H9 (cell line): ENCODE measurements around the gene CHRNG. TPM values are rescaled to one million over a fixed set of nuclear protein-coding genes. Genes with fewer than 3 reads are reported as not detected.
"Not testable (repeated sequence)": the region's sequence is repeated elsewhere in the genome, so short reads cannot be mapped to it uniquely, and the experiment has no call there.

Experiments used
- DNase-seq: peaks from one replicate; pipeline ENCODE4 v3.0.0-alpha.2; 2017
- H2AFZ ChIP-seq: one replicate; pipeline ENCODE4 v1.6.1; 2013; ENCODE audit warnings: mild to moderate bottlenecking, low read length, control low read depth, moderate library complexity
- H2AK5ac ChIP-seq: 2 replicates; pipeline ENCODE4 v1.6.1; 2013; ENCODE audit warnings: low read length, control low read depth, mixed read lengths; ENCODE audit not compliant: insufficient read length
- H2BK120ac ChIP-seq: one replicate; pipeline ENCODE4 v1.6.1; 2013; ENCODE audit warnings: low read depth, mild to moderate bottlenecking, low read length, control low read depth, inconsistent platforms; ENCODE audit not compliant: poor library complexity, severe bottlenecking
- H2BK12ac ChIP-seq: 2 replicates; pipeline ENCODE4 v1.6.1; 2013; ENCODE audit warnings: low read length, control low read depth, mixed read lengths, low read depth; ENCODE audit not compliant: insufficient read length
- H2BK15ac ChIP-seq: 2 replicates; pipeline ENCODE4 v1.6.1; 2013; ENCODE audit warnings: low read depth, low read length, control low read depth
- H2BK20ac ChIP-seq: one replicate; pipeline ENCODE4 v1.6.1; 2013; ENCODE audit warnings: low read depth, mild to moderate bottlenecking, low read length, control low read depth, inconsistent platforms; ENCODE audit not compliant: poor library complexity, severe bottlenecking
- H2BK5ac ChIP-seq: 2 replicates; pipeline ENCODE4 v1.6.1; 2013; ENCODE audit warnings: low read length, control low read depth, mixed read lengths; ENCODE audit not compliant: insufficient read length
- H3K14ac ChIP-seq: 2 replicates; pipeline ENCODE4 v1.6.1; 2013; ENCODE audit warnings: low read length, control low read depth; ENCODE audit not compliant: insufficient read depth
- H3K18ac ChIP-seq: 2 replicates; pipeline ENCODE4 v1.6.1; 2013; ENCODE audit warnings: low read depth, mild to moderate bottlenecking, mixed read lengths, low read length, control low read depth; ENCODE audit not compliant: insufficient read length
- H3K23ac ChIP-seq: 2 replicates; pipeline ENCODE4 v1.6.1; 2013; ENCODE audit warnings: low read length, control low read depth, mixed read lengths, low read depth; ENCODE audit not compliant: insufficient read length
- H3K23me2 ChIP-seq: 2 replicates; pipeline ENCODE4 v1.6.1; 2013; ENCODE audit warnings: low read depth, mild to moderate bottlenecking, mixed read lengths, low read length, control low read depth; ENCODE audit not compliant: insufficient read length, poor library complexity, severe bottlenecking
- H3K27ac ChIP-seq: 2 replicates; pipeline ENCODE4 v1.5.1; 2013; ENCODE audit warnings: low read length, control low read depth, mixed read lengths, low read depth; ENCODE audit not compliant: insufficient read length
- H3K27me3 ChIP-seq: 2 replicates; pipeline ENCODE4 v1.6.1; 2013; ENCODE audit warnings: low read length, control low read depth, inconsistent platforms; ENCODE audit not compliant: insufficient read depth
- H3K4ac ChIP-seq: 2 replicates; pipeline ENCODE4 v1.6.1; 2013; ENCODE audit warnings: low read depth, mild to moderate bottlenecking, control low read depth, inconsistent platforms, low read length, moderate library complexity
- H3K4me1 ChIP-seq: 2 replicates; pipeline ENCODE4 v1.6.1; 2013; ENCODE audit warnings: low read length, control low read depth, inconsistent platforms; ENCODE audit not compliant: insufficient read depth
- H3K4me2 ChIP-seq: 2 replicates; pipeline ENCODE4 v1.6.1; 2013; ENCODE audit warnings: low read length, control low read depth, mixed read lengths; ENCODE audit not compliant: insufficient read length, insufficient read depth
- H3K56ac ChIP-seq: 2 replicates; pipeline ENCODE4 v1.6.1; 2013; ENCODE audit warnings: low read depth, mild to moderate bottlenecking, mixed read lengths, low read length, control low read depth; ENCODE audit not compliant: insufficient read length
- H3K79me1 ChIP-seq: 2 replicates; pipeline ENCODE4 v1.6.1; 2013; ENCODE audit warnings: low read depth, mild to moderate bottlenecking, moderate library complexity, low read length, control low read depth, inconsistent platforms; ENCODE audit not compliant: insufficient read depth, poor library complexity, severe bottlenecking
- H3K79me2 ChIP-seq: 2 replicates; pipeline ENCODE4 v1.6.1; 2013; ENCODE audit warnings: low read length, control low read depth, inconsistent platforms; ENCODE audit not compliant: insufficient read depth
- H3K9ac ChIP-seq: 2 replicates; pipeline ENCODE4 v1.6.1; 2013; ENCODE audit warnings: low read length, control low read depth, mixed read lengths; ENCODE audit not compliant: insufficient read length; ENCODE audit errors: extremely low read depth
- H3K9me3 ChIP-seq: one replicate; pipeline ENCODE4 v1.6.1; 2013; ENCODE audit warnings: low read depth, low read length, inconsistent platforms; ENCODE audit not compliant: control insufficient read depth
- H3T11ph ChIP-seq: one replicate; pipeline ENCODE4 v1.6.1; 2013; ENCODE audit warnings: mild to moderate bottlenecking, low read length, control low read depth, inconsistent platforms
- H4K20me1 ChIP-seq: one replicate; pipeline ENCODE4 v1.6.1; 2013; ENCODE audit not compliant: control insufficient read depth, insufficient read length, insufficient read depth
- H4K5ac ChIP-seq: 2 replicates; pipeline ENCODE4 v1.6.1; 2013; ENCODE audit warnings: low read depth, mild to moderate bottlenecking, mixed read lengths, low read length, control low read depth; ENCODE audit not compliant: insufficient read length
- H4K8ac ChIP-seq: replicated peaks from 2 replicates; pipeline ENCODE4 v1.6.1; 2013; ENCODE audit warnings: low read length, control low read depth, mixed read lengths, low read depth; ENCODE audit not compliant: insufficient read length
- H4K91ac ChIP-seq: 2 replicates; pipeline ENCODE4 v1.6.1; 2013; ENCODE audit warnings: low read depth, mild to moderate bottlenecking, moderate library complexity, mixed read lengths, low read length, control low read depth; ENCODE audit not compliant: insufficient read length
- H3K27ac Mint-ChIP-seq, 3 experiments: 2 replicates in 2 of 3; 3 replicates in 1 of 3; pipeline ENCODE4 v1.8.0; 2020 to 2021; ENCODE audit warnings: mixed read lengths in 3 of 3, mild to moderate bottlenecking in 1 of 3, moderate library complexity in 1 of 3
- H3K27me3 Mint-ChIP-seq: 2 replicates; pipeline ENCODE4 v1.8.0; 2021; ENCODE audit warnings: low read depth, mild to moderate bottlenecking, moderate library complexity, mixed read lengths
- H3K36me3 Mint-ChIP-seq, 3 experiments: 2 replicates in 2 of 3; 3 replicates in 1 of 3; pipeline ENCODE4 v1.8.0; 2020 to 2021; ENCODE audit warnings: low read depth in 3 of 3, mixed read lengths in 3 of 3; ENCODE audit not compliant: insufficient read depth in 1 of 3
- H3K4me1 Mint-ChIP-seq, 2 experiments: 2 replicates each; pipeline ENCODE4 v1.8.0; 2020; ENCODE audit warnings: mixed read lengths in 2 of 2
- H3K4me3 Mint-ChIP-seq, 2 experiments: 2 replicates in 1 of 2; 3 replicates in 1 of 2; pipeline ENCODE4 v1.8.0; 2020 to 2021; ENCODE audit warnings: mild to moderate bottlenecking in 2 of 2, mixed read lengths in 2 of 2, moderate library complexity in 1 of 2
- H3K9me3 Mint-ChIP-seq, 2 experiments: 2 replicates in 1 of 2; 3 replicates in 1 of 2; pipeline ENCODE4 v1.8.0; 2020; ENCODE audit warnings: mild to moderate bottlenecking in 2 of 2, mixed read lengths in 2 of 2, moderate library complexity in 1 of 2
- WGBS: extraction: QIAGEN DNeasy Blood & Tissue Kit; methylation state at CpG from one replicate; pipeline ENCODE4 v1.1.7; 2013; ENCODE audit warnings: missing lambda C conversion rate, low lambda C conversion rate, mixed read lengths; ENCODE audit not compliant: insufficient read length; ENCODE audit errors: extremely low coverage; 5-methylcytosine and 5-hydroxymethylcytosine counted together
- total RNA-seq: library from RNA; stranded (reverse); gene quantifications from 2 replicates; pipeline ENCODE4 v1.2.1, GENCODE V29; 2021
- TF ChIP-seq, protein P1 (sequence below): fragments of 200-600 bp; sonication (generic); conservative IDR thresholded peaks from 3 replicates; pipeline ENCODE4 v1.8.0; 2021; ENCODE audit warnings: antibody characterized with exemption, mild to moderate bottlenecking

The CHRNG gene
- total RNA-seq, 1 experiment from 2014 or later: not detected

DNA sequence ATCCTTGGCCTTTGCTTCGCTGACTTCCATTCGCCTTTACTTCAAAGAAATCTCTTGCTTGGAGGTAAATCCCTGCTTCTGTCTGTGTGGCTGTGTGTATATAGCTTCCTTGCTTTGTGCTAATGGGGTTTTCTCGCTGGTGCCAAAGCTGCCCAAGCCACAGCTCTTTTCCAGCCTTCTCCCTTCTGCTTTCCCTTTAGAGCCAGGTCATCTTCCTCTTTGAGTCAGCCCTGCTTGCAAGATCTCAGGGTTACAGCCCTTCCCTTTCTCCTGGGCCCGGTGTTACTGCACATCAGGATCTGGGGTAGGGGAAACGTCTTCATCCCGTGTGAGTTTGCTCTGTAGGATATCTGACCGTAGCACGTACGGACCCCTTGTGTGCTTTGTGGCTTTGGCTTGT, 30.0 kb downstream of the CHRNG start:
- no peak overlapping the region for H2AFZ ChIP-seq
- H3K79me2 ChIP-seq: no peaks in the 10 kb centered on the region
- no CpG with 5 or more reads among the region's 9 CpGs for WGBS
- Mint-ChIP-seq H3K4me3 (no peak overlapping the region), H3K27me3 (no peaks in the 10 kb centered on the region), H3K36me3 (peaks cover 39 to 86% (median 67%) of the 10 kb centered on the region in 3 experiments; a peak in 6 of 7 replicates), H3K9me3 (no peaks in the 10 kb centered on the region), H3K4me1 (peaks cover 7 to 9% of the 10 kb centered on the region in 2 experiments; a peak in 3 of 4 replicates), H3K27ac (peak overlapping the region in 1 of 3 experiments; percentile 87; a peak in 2 of 7 replicates)
- H2BK20ac ChIP-seq: no peak overlapping the region
- no peak overlapping the region for H2AK5ac ChIP-seq
- DNase-seq: no peak
- no peak overlapping the region for H4K5ac ChIP-seq
- no peak overlapping the region for H3K9ac ChIP-seq
- H3T11ph ChIP-seq: no peak overlapping the region
- TF ChIP-seq, protein P1, sequence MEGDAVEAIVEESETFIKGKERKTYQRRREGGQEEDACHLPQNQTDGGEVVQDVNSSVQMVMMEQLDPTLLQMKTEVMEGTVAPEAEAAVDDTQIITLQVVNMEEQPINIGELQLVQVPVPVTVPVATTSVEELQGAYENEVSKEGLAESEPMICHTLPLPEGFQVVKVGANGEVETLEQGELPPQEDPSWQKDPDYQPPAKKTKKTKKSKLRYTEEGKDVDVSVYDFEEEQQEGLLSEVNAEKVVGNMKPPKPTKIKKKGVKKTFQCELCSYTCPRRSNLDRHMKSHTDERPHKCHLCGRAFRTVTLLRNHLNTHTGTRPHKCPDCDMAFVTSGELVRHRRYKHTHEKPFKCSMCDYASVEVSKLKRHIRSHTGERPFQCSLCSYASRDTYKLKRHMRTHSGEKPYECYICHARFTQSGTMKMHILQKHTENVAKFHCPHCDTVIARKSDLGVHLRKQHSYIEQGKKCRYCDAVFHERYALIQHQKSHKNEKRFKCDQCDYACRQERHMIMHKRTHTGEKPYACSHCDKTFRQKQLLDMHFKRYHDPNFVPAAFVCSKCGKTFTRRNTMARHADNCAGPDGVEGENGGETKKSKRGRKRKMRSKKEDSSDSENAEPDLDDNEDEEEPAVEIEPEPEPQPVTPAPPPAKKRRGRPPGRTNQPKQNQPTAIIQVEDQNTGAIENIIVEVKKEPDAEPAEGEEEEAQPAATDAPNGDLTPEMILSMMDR: no peak
- no peaks in the 10 kb centered on the region for H3K79me1 ChIP-seq
- H3K27me3 ChIP-seq: no peaks in the 10 kb centered on the region
- H3K4me1 ChIP-seq: no peaks in the 10 kb centered on the region
- no peak overlapping the region for H2BK120ac ChIP-seq
- H4K91ac ChIP-seq: no peak overlapping the region
- H3K18ac ChIP-seq: no peak overlapping the region
- H2BK15ac ChIP-seq: no peak overlapping the region
- H3K14ac ChIP-seq: no peak overlapping the region
- H3K23ac ChIP-seq: no peak overlapping the region
- H3K56ac ChIP-seq: no peak overlapping the region
- no peaks in the 10 kb centered on the region for H3K9me3 ChIP-seq
- no peaks in the 10 kb centered on the region for H3K23me2 ChIP-seq
- no peak overlapping the region for H4K8ac ChIP-seq
- H4K20me1 ChIP-seq: no peaks in the 10 kb centered on the region
- no peak overlapping the region for H3K4ac ChIP-seq
- H3K27ac ChIP-seq: no peak overlapping the region
- no peak overlapping the region for H2BK12ac ChIP-seq
- no peak overlapping the region for H3K4me2 ChIP-seq
- no peak overlapping the region for H2BK5ac ChIP-seq

DNA sequence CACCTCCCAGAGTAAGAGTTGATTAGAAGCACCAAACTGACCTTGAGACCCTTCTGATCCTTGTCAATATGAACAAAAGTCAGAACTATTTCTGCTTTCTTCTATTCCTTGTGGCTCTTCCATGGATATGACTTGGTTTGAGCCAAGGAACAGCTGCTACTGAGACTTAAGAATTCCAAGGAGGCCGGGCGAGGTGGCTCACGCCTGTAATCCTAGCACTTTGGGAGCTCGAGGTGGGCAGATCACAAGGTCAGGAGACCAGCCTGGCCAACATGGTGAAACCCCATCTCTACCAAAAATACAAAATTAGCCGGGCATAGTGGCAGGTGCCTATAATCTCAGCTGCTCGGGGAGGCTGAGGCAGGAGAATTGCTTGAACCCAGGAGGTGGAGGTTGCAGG, 31.0 kb downstream of the CHRNG start:
- not testable (repeated sequence) for H3K27me3 ChIP-seq, H3K23ac ChIP-seq, H3K56ac ChIP-seq, H3K18ac ChIP-seq, DNase-seq, H2BK5ac ChIP-seq, H3K4me2 ChIP-seq, H3K14ac ChIP-seq, H3K4me1 ChIP-seq, H2BK20ac ChIP-seq, H3K9ac ChIP-seq, H2AK5ac ChIP-seq, H2BK120ac ChIP-seq, H3T11ph ChIP-seq, H4K8ac ChIP-seq, H4K5ac ChIP-seq, H2BK12ac ChIP-seq, H3K79me1 ChIP-seq, H2AFZ ChIP-seq, H3K79me2 ChIP-seq, H3K9me3 Mint-ChIP-seq, H3K4me1 Mint-ChIP-seq, H3K27me3 Mint-ChIP-seq, H3K4me3 Mint-ChIP-seq, H3K4ac ChIP-seq, H4K91ac ChIP-seq, H3K9me3 ChIP-seq, H4K20me1 ChIP-seq, H3K23me2 ChIP-seq, H3K27ac ChIP-seq, H2BK15ac ChIP-seq
- no CpG with 5 or more reads among the region's 6 CpGs for WGBS
- Mint-ChIP-seq H3K27ac (peak overlapping the region in 1 of 3 experiments; percentile 36; a peak in 1 of 7 replicates), H3K36me3 (peaks cover 31 to 86% (median 67%) of the 10 kb centered on the region in 3 experiments; a peak in 6 of 7 replicates)
